Measurements from ENCODE around the gene CYP17A1. TPM values are rescaled to one million over a fixed set of nuclear protein-coding genes. Genes with fewer than 3 reads are reported as not detected.

Gene CYP17A1
- total and polyA plus RNA-seq, 2 donors from 2014 or later: 3.3 to 11.6 TPM

DNA sequence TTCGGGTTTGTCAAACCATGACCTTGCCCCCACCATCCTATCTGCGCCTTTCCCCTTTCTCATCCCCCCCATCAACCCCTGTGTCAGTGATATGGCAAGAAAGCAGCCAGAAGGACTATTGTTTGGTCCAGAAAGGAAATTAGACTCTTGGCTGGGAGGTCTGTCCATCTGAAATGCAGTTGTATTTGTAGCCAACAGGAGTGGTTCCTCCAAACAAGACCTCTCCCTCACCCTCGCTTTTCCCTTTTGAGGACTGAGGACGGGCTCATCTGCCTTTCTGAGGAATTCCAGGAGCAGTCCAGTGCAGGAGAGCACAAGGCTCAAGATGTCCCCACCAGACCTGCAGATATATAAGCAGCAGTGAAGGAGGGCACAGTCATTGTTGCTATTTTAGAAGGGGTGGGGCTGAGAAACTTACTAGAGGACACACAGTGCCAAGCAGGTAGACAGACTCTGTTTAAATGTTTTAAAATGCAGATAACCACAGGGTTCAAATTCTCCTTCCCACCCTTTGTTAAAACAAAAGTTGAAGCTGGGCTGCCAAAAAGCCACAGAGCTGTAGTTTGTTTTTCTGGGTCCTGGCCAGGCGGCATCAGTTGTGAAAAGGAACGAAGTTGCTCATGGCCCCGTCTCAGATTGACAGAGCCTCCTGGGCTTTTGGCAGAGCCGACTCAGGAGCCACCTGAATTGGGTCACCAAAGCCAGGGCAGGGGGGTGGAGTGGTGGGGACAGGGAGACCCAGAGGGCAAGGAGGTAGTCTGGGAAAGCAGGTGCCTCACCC, 37.3 kb downstream of the CYP17A1 start:
- TF ChIP-seq, protein P1, sequence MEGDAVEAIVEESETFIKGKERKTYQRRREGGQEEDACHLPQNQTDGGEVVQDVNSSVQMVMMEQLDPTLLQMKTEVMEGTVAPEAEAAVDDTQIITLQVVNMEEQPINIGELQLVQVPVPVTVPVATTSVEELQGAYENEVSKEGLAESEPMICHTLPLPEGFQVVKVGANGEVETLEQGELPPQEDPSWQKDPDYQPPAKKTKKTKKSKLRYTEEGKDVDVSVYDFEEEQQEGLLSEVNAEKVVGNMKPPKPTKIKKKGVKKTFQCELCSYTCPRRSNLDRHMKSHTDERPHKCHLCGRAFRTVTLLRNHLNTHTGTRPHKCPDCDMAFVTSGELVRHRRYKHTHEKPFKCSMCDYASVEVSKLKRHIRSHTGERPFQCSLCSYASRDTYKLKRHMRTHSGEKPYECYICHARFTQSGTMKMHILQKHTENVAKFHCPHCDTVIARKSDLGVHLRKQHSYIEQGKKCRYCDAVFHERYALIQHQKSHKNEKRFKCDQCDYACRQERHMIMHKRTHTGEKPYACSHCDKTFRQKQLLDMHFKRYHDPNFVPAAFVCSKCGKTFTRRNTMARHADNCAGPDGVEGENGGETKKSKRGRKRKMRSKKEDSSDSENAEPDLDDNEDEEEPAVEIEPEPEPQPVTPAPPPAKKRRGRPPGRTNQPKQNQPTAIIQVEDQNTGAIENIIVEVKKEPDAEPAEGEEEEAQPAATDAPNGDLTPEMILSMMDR (IDR thresholded peaks at IDR 0.05; ENCODE audit: borderline replicate concordance, extremely low read depth, insufficient read depth): no peak
- H3K4me1 ChIP-seq (ENCODE audit: control insufficient read depth in 2 of 3, insufficient read depth in 2 of 3, low read depth in 1 of 3, low read length in 3 of 3): peaks cover 4 to 41% (median 37%) of the 10 kb centered on the region in 3 donors
- DNase-seq: no peak
- H3K4me3 ChIP-seq (ENCODE audit: low read length in 3 of 3): no peak overlapping the region
- H3K36me3 ChIP-seq (ENCODE audit: control insufficient read depth in 2 of 3, insufficient read depth in 3 of 3, low read length in 3 of 3): peaks cover 2 to 11% (median 6%) of the 10 kb centered on the region in 3 donors
- H3K9me3 ChIP-seq (ENCODE audit: control insufficient read depth in 2 of 3, insufficient read depth in 1 of 3, low read length in 3 of 3): no peaks in the 10 kb centered on the region
- intact Hi-C loops (cut with DNase I): no loop called here
- peak overlapping the region; percentile 35 to 83 for H3K27ac ChIP-seq (ENCODE audit: low read depth in 2 of 2, low read length in 2 of 2)
- H3K27me3 ChIP-seq (ENCODE audit: control insufficient read depth, insufficient read depth, low read length): no peaks in the 10 kb centered on the region
- peak overlapping the region in 1 of 3 donors; percentile 49 for H3K9ac ChIP-seq (ENCODE audit: low read length in 3 of 3)
- no peak for FAIRE-seq

- Histone ChIP-seq H3K36me3 (ENCODE audit: control insufficient read depth in 2 of 3, insufficient read depth in 3 of 3, low read length in 3 of 3) (peaks cover 2 to 11% (median 3%) of the 10 kb centered on the region in 3 donors), H3K4me3 (ENCODE audit: low read length in 3 of 3) (peak overlapping the region in 1 of 3 donors; percentile 13), H3K4me1 (ENCODE audit: control insufficient read depth in 2 of 3, insufficient read depth in 2 of 3, low read depth in 1 of 3, low read length in 3 of 3) (peaks cover 4 to 40% (median 40%) of the 10 kb centered on the region in 3 donors), H3K27me3 (ENCODE audit: control insufficient read depth, insufficient read depth, low read length) (no peaks in the 10 kb centered on the region), H3K27ac (ENCODE audit: low read depth in 2 of 2, low read length in 2 of 2) (peak overlapping the region; percentile 59 to 71), H3K9ac (ENCODE audit: low read length in 3 of 3) (peak overlapping the region in 2 of 3 donors; percentile 9 to 13), H3K9me3 (ENCODE audit: control insufficient read depth in 2 of 3, insufficient read depth in 1 of 3, low read length in 3 of 3) (no peaks in the 10 kb centered on the region)
- intact Hi-C loops (cut with DNase I): no loop called here
- TF ChIP-seq, protein P1 (IDR thresholded peaks at IDR 0.05; ENCODE audit: borderline replicate concordance, extremely low read depth, insufficient read depth): no peak
- FAIRE-seq (no peak), DNase-seq (peak in 4 of 5 donors; percentile 29 to 92 (median 51))
Observed at GRCh38 chr10:102796407-102797176, 40.6 kb downstream of the CYP17A1 start.

DNA sequence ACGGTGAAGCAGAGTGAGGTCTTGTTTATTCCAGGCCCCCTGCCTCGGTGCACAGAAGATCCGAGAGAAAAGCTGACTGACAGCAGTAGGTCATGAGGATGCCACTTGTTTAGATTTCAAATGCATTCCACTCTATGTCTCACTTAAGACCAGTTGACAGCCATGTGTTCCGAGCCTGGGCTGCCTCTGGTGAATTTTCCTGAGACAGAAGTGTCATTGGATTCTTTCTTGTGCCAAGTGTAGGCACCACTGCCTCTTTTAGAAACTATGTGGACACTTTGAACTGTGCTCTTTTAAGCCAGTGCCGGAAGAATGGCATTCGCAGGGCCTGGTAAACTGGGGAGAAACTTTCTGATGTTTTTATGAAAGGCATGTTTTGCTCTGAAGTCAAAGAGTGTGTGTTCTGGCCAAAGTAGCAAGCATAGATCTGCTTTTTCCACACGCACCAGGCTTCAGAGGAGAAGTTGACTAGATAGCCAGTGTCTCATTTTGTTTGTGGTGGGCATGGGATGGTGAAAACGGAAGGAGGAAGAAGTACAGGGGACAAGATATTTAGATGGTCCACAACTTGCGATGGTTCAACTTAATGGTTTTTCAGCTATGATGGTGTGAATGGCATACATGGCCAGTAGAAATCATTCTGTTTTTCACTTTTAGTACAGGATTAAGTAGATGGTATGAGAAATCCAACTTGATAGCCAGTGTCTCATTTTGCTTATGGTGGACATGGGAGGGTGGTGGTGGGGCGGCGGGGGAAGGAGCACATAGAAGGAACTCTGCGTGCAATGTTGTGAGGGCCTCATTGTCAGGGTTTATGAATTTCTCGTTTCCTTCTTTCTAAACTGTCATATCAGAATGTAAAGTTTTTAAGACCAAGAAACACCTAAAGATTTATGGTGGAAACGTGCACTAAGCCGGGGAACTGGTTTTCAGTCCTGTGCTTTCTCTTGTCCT, 41.5 kb downstream of the CYP17A1 start:
- TF ChIP-seq, protein P1 (IDR thresholded peaks at IDR 0.05; ENCODE audit: borderline replicate concordance, extremely low read depth, insufficient read depth): no peak
- H3K9ac ChIP-seq (ENCODE audit: low read length in 3 of 3): no peak overlapping the region
- no peak overlapping the region for H3K4me3 ChIP-seq (ENCODE audit: low read length in 3 of 3)
- H3K36me3 ChIP-seq (ENCODE audit: control insufficient read depth in 2 of 3, insufficient read depth in 3 of 3, low read length in 3 of 3): peaks cover 0 to 11% (median 2%) of the 10 kb centered on the region in 3 donors
- FAIRE-seq: no peak
- H3K27ac ChIP-seq (ENCODE audit: low read depth in 2 of 2, low read length in 2 of 2): peak overlapping the region in 1 of 2 donors; percentile 20
- H3K9me3 ChIP-seq (ENCODE audit: control insufficient read depth in 2 of 3, insufficient read depth in 1 of 3, low read length in 3 of 3): no peaks in the 10 kb centered on the region
- intact Hi-C loops (cut with DNase I): no loop called here
- no peak for DNase-seq
- H3K4me1 ChIP-seq (ENCODE audit: control insufficient read depth in 2 of 3, insufficient read depth in 2 of 3, low read depth in 1 of 3, low read length in 3 of 3): peaks cover 4 to 32% (median 31%) of the 10 kb centered on the region in 3 donors
- H3K27me3 ChIP-seq (ENCODE audit: control insufficient read depth, insufficient read depth, low read length): no peaks in the 10 kb centered on the region
